Measurements from ENCODE around the gene TMC2.

DNA sequence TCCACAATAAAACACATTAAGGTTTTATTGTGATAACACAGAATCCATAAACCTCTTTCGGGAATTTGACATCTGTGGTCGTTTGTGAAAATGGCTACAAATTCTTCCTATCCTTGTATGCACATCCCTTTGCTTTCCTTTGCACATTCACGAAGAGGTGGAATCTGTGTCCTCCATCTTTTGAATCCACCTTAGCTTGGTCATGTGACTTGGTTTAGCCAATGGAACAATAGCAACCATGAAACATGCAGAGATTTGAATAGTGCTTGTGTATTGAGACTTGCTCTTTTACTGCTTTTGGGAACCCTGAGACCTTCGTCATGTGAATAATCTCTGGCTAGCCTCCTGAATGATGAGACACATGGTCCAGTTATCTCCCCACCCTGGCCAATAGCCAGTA, 66.4 kb downstream of the TMC2 start:
- TF ChIP-seq POLR2AphosphoS5 (IDR thresholded peaks at IDR 0.05; ENCODE audit: low read depth, low read length), result no peak
- TF ChIP-seq, protein P1, sequence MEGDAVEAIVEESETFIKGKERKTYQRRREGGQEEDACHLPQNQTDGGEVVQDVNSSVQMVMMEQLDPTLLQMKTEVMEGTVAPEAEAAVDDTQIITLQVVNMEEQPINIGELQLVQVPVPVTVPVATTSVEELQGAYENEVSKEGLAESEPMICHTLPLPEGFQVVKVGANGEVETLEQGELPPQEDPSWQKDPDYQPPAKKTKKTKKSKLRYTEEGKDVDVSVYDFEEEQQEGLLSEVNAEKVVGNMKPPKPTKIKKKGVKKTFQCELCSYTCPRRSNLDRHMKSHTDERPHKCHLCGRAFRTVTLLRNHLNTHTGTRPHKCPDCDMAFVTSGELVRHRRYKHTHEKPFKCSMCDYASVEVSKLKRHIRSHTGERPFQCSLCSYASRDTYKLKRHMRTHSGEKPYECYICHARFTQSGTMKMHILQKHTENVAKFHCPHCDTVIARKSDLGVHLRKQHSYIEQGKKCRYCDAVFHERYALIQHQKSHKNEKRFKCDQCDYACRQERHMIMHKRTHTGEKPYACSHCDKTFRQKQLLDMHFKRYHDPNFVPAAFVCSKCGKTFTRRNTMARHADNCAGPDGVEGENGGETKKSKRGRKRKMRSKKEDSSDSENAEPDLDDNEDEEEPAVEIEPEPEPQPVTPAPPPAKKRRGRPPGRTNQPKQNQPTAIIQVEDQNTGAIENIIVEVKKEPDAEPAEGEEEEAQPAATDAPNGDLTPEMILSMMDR (IDR thresholded peaks at IDR 0.05), result no peak
- TF ChIP-seq, protein P2, sequence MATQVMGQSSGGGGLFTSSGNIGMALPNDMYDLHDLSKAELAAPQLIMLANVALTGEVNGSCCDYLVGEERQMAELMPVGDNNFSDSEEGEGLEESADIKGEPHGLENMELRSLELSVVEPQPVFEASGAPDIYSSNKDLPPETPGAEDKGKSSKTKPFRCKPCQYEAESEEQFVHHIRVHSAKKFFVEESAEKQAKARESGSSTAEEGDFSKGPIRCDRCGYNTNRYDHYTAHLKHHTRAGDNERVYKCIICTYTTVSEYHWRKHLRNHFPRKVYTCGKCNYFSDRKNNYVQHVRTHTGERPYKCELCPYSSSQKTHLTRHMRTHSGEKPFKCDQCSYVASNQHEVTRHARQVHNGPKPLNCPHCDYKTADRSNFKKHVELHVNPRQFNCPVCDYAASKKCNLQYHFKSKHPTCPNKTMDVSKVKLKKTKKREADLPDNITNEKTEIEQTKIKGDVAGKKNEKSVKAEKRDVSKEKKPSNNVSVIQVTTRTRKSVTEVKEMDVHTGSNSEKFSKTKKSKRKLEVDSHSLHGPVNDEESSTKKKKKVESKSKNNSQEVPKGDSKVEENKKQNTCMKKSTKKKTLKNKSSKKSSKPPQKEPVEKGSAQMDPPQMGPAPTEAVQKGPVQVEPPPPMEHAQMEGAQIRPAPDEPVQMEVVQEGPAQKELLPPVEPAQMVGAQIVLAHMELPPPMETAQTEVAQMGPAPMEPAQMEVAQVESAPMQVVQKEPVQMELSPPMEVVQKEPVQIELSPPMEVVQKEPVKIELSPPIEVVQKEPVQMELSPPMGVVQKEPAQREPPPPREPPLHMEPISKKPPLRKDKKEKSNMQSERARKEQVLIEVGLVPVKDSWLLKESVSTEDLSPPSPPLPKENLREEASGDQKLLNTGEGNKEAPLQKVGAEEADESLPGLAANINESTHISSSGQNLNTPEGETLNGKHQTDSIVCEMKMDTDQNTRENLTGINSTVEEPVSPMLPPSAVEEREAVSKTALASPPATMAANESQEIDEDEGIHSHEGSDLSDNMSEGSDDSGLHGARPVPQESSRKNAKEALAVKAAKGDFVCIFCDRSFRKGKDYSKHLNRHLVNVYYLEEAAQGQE (IDR thresholded peaks at IDR 0.05; ENCODE audit: insufficient read depth in 1 of 2, low read depth in 2 of 2, low read length in 1 of 2), result no peak
- TF ChIP-seq SIN3A (IDR thresholded peaks at IDR 0.05; ENCODE audit: borderline replicate concordance, insufficient read depth, low read depth, low read length), result no peak
